Testis (tissue), 2 donors: Measurements from ENCODE around the gene NALCN.

Experiments used
- CTCF ChIP-seq, 3 experiments: fragments of 450-650 bp in 2 of 3; fragments of 200-600 bp in 1 of 3; sonication (generic) in 1 of 3; IDR thresholded peaks; one replicate each; pipeline ENCODE4 v1.5.1; 2016 to 2019; ENCODE audit warnings: antibody characterized with exemption in 3 of 3, mild to moderate bottlenecking in 2 of 3, moderate library complexity in 1 of 3
- POLR2A ChIP-seq: fragments of 450-650 bp; IDR thresholded peaks from one replicate; pipeline ENCODE4 v1.6.1; 2017; ENCODE audit warnings: antibody characterized with exemption, mild to moderate bottlenecking, moderate library complexity

GRCh38 chr13:101449790-101450748, 33.8 kb upstream of the NALCN start:
- no peak for TF ChIP-seq CTCF (IDR thresholded peaks at IDR 0.05)
- TF ChIP-seq POLR2A, result no peak
